CD14-positive monocyte (primary cell): Measurements from ENCODE around the gene TBC1D16. TPM values are rescaled to one million over a fixed set of nuclear protein-coding genes. Genes with fewer than 3 reads are reported as not detected.
A peak's percentile ranks its signal among the peaks of the same experiment; 100 is the strongest.

Experiments used
- DNase-seq, 3 donors: peaks; one replicate each; pipeline ENCODE4 v3.0.0-alpha.2; 2011 to 2022
- H2AFZ ChIP-seq: 2 replicates; pipeline ENCODE4 v1.6.0; 2012; ENCODE audit warnings: mild to moderate bottlenecking, low read depth, low read length, inconsistent platforms; ENCODE audit not compliant: insufficient read depth, poor library complexity, severe bottlenecking
- H3K27ac ChIP-seq, 2 donors: 1 replicate in 1 of 2; 2 replicates in 1 of 2; pipeline ENCODE4 v1.5.1; 2012 to 2013; ENCODE audit warnings: low read length in 2 of 2, control low read depth in 1 of 2, inconsistent platforms in 1 of 2, low read depth in 1 of 2, mild to moderate bottlenecking in 1 of 2
- H3K27me3 ChIP-seq, 2 donors: one replicate each; pipeline versions ENCODE4 v1.6.0 to v1.6.1; 2011 to 2013; ENCODE audit warnings: low read length in 2 of 2; ENCODE audit not compliant: control insufficient read depth in 2 of 2, insufficient read depth in 2 of 2
- H3K36me3 ChIP-seq, 2 donors: replicated peaks in 1 of 2; 1 replicate in 1 of 2; 2 replicates in 1 of 2; pipeline versions ENCODE4 v1.5.1 to v1.6.1; 2012 to 2013; ENCODE audit warnings: low read length in 2 of 2, control low read depth in 1 of 2, inconsistent platforms in 1 of 2, mild to moderate bottlenecking in 1 of 2; ENCODE audit not compliant: insufficient read depth in 2 of 2, control insufficient read depth in 1 of 2
- H3K4me1 ChIP-seq, 2 donors: 1 replicate in 1 of 2; 2 replicates in 1 of 2; pipeline versions ENCODE4 v1.5.1 to v1.6.1; 2012 to 2013; ENCODE audit warnings: low read length in 2 of 2, control low read depth in 1 of 2, inconsistent platforms in 1 of 2, mild to moderate bottlenecking in 1 of 2, moderate library complexity in 1 of 2; ENCODE audit not compliant: insufficient read depth in 2 of 2, control insufficient read depth in 1 of 2
- H3K4me2 ChIP-seq: replicated peaks from 2 replicates; pipeline ENCODE3; 2012; ENCODE audit warnings: low read length, moderate library complexity, mild to moderate bottlenecking; ENCODE audit not compliant: poor library complexity, severe bottlenecking; ENCODE audit errors: extremely low read depth
- H3K4me3 ChIP-seq, 3 experiments: fragments of 200-600 bp in 1 of 3; sonication (generic) in 1 of 3; replicated peaks in 1 of 3; 1 replicate in 2 of 3; 2 replicates in 1 of 3; pipeline ENCODE4 v1.5.1; 2011 to 2013; ENCODE audit warnings: low read length in 3 of 3, mild to moderate bottlenecking in 3 of 3, control low read depth in 2 of 3, low read depth in 2 of 3, inconsistent platforms in 1 of 3, moderate library complexity in 1 of 3
- H3K79me2 ChIP-seq: 2 replicates; pipeline ENCODE4 v1.6.0; 2012; ENCODE audit warnings: mild to moderate bottlenecking, control low read depth, inconsistent platforms, low read length, moderate library complexity; ENCODE audit not compliant: insufficient read depth
- H3K9ac ChIP-seq: 2 replicates; pipeline ENCODE4 v1.6.0; 2017; ENCODE audit warnings: low read length, mild to moderate bottlenecking; ENCODE audit not compliant: insufficient read depth, poor library complexity, severe bottlenecking
- H3K9me3 ChIP-seq, 2 donors: replicated peaks in 1 of 2; 1 replicate in 1 of 2; 2 replicates in 1 of 2; pipeline versions ENCODE4 v1.5.1 to v1.6.1; 2012 to 2013; ENCODE audit warnings: low read length in 2 of 2, control low read depth in 1 of 2; ENCODE audit not compliant: control insufficient read depth in 1 of 2, insufficient read depth in 1 of 2
- H4K20me1 ChIP-seq: 2 replicates; pipeline ENCODE4 v1.6.0; 2012; ENCODE audit warnings: mild to moderate bottlenecking, low read length, control low read depth, moderate library complexity; ENCODE audit not compliant: insufficient read depth
- H3K27ac Mint-ChIP-seq, 7 donors: one replicate each; pipeline ENCODE4 v1.8.0; 2020; ENCODE audit warnings: mild to moderate bottlenecking in 7 of 7, mixed read lengths in 7 of 7, moderate library complexity in 6 of 7, inconsistent platforms in 2 of 7
- H3K27me3 Mint-ChIP-seq, 3 donors: one replicate each; pipeline ENCODE4 v1.8.0; 2021 to 2022; ENCODE audit warnings: low read depth in 3 of 3, mild to moderate bottlenecking in 3 of 3, mixed read lengths in 3 of 3, moderate library complexity in 3 of 3, inconsistent platforms in 1 of 3
- H3K36me3 Mint-ChIP-seq, 2 donors: one replicate each; pipeline ENCODE4 v1.8.0; 2020; ENCODE audit warnings: mixed read lengths in 2 of 2, inconsistent platforms in 1 of 2, mild to moderate bottlenecking in 1 of 2
- H3K4me1 Mint-ChIP-seq: one replicate; pipeline ENCODE4 v1.8.0; 2020; ENCODE audit warnings: mild to moderate bottlenecking, mixed read lengths
- H3K4me3 Mint-ChIP-seq, 2 donors: one replicate each; pipeline ENCODE4 v1.8.0; 2020; ENCODE audit warnings: mild to moderate bottlenecking in 2 of 2, mixed read lengths in 2 of 2, moderate library complexity in 1 of 2
- H3K9me3 Mint-ChIP-seq, 7 donors: one replicate each; pipeline ENCODE4 v1.8.0; 2020 to 2022; ENCODE audit warnings: mixed read lengths in 7 of 7, mild to moderate bottlenecking in 6 of 7, moderate library complexity in 6 of 7, inconsistent platforms in 2 of 7
- WGBS: methylation state at CpG from one replicate; pipeline ENCODE4 v1.1.5; 2013; ENCODE audit warnings: missing lambda C conversion rate; ENCODE audit not compliant: insufficient coverage; 5-methylcytosine and 5-hydroxymethylcytosine counted together
- intact Hi-C, 2 donors: fragments of 100-400 bp; cut with micrococcal nuclease; formaldehyde crosslinking; loops; one replicate each; pipeline versions ENCODE4 v1.15.0 to v1.15.1; 2023
- polyA plus RNA-seq, 3 donors: library from polyadenylated mRNA; depleted of rRNA in 1 of 3; unstranded in 2 of 3; stranded (reverse) in 1 of 3; fragments of 300-500 nt in 2 of 3; fragments of >200 nt in 1 of 3; fragmentation: Illumina TruSeq in 2 of 3; gene quantifications; 1 replicate in 2 of 3; 2 replicates in 1 of 3; pipeline ENCODE4 v1.2.3, GENCODE V29; 2012 to 2021
- TF ChIP-seq, protein P1 (sequence below): fragments of 200-600 bp; IDR thresholded peaks from one replicate; pipeline ENCODE4 v1.8.0; 2022; ENCODE audit warnings: antibody characterized with exemption, mild to moderate bottlenecking

TBC1D16 gene
- polyA plus RNA-seq, 3 donors = 0.11 to 0.53 (median 0.27) TPM

DNA sequence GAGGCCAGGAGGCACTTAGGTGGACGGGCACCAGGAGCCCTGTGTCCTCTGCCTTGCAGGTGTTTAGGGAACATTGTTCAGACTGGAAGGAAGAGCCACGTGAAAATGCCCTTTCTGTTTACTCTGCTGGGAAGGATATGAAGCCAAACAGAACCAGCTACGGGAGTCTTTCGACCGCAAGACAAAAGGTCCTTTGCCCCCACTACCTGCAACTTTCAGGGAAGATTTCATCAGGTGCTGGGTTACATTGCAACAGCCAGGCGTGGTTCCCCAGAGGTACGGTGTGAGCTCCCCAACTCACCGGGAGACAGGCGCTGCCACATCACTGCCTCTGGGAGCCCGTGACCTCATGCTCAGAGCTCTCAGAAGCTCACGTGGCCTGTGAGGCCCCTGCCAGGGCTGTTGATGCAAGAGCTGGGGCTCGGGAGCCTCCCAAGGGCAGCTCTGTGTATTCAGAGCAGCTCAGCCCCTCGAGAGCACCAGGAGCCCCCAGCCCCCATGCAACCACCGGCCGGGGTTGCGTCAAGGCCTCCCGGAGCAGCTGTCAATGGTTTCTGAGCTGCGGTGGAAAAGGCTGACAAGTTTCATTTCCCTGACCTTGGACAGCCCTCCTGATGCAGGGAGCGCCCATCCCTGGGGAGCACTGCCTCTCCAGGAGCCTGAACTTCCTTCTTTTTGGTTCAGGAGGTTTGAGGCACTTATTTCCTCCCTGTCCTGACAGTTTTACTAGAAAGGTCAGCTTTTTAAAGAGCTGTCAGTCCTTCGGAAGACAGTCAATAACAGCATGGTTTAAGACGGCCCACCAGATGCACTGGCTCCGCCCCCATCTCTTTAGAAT, 42.1 kb downstream of the TBC1D16 start:
- peak overlapping the region; percentile 47 for H3K9ac ChIP-seq
- H2AFZ ChIP-seq = peak overlapping the region; percentile 73
- peak overlapping the region; percentile 72 to 83 for H3K27ac ChIP-seq
- no peaks in the 10 kb centered on the region for H3K79me2 ChIP-seq
- H3K9me3 ChIP-seq = no peaks in the 10 kb centered on the region
- H3K4me3 Mint-ChIP-seq = peak overlapping the region; percentile 59 to 83
- H3K27ac Mint-ChIP-seq = peak overlapping the region; percentile 83 to 96 (median 93)
- DNase-seq = peak; percentile 85 to 95 (median 90)
- intact Hi-C loops = loop anchor here in 1 of 2 donors (5.0 kb wide), 1 partner anchor 201 kb away; no protein-coding TSS in a partner anchor
- H3K36me3 Mint-ChIP-seq = peaks cover 0 to 4% of the 10 kb centered on the region in 2 donors
- peaks cover 54 to 66% of the 10 kb centered on the region in 2 donors for H3K4me1 ChIP-seq
- peaks cover 52% of the 10 kb centered on the region for H3K4me1 Mint-ChIP-seq
- peaks cover 0 to 7% of the 10 kb centered on the region in 2 donors for H3K27me3 ChIP-seq
- H3K4me2 ChIP-seq = peak overlapping the region; percentile 69
- peaks cover 0 to 2% (median 0%) of the 10 kb centered on the region in 7 donors for H3K9me3 Mint-ChIP-seq
- TF ChIP-seq, protein P1, sequence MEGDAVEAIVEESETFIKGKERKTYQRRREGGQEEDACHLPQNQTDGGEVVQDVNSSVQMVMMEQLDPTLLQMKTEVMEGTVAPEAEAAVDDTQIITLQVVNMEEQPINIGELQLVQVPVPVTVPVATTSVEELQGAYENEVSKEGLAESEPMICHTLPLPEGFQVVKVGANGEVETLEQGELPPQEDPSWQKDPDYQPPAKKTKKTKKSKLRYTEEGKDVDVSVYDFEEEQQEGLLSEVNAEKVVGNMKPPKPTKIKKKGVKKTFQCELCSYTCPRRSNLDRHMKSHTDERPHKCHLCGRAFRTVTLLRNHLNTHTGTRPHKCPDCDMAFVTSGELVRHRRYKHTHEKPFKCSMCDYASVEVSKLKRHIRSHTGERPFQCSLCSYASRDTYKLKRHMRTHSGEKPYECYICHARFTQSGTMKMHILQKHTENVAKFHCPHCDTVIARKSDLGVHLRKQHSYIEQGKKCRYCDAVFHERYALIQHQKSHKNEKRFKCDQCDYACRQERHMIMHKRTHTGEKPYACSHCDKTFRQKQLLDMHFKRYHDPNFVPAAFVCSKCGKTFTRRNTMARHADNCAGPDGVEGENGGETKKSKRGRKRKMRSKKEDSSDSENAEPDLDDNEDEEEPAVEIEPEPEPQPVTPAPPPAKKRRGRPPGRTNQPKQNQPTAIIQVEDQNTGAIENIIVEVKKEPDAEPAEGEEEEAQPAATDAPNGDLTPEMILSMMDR = no peak
- WGBS = 11% methylated on average over 20 of the region's 22 CpGs
- H3K4me3 ChIP-seq = peak overlapping the region in 2 of 3 experiments; percentile 16 to 67
- no peaks in the 10 kb centered on the region for H3K36me3 ChIP-seq
- H4K20me1 ChIP-seq = no peaks in the 10 kb centered on the region
- peaks cover 13 to 24% (median 19%) of the 10 kb centered on the region in 3 donors for H3K27me3 Mint-ChIP-seq

DNA sequence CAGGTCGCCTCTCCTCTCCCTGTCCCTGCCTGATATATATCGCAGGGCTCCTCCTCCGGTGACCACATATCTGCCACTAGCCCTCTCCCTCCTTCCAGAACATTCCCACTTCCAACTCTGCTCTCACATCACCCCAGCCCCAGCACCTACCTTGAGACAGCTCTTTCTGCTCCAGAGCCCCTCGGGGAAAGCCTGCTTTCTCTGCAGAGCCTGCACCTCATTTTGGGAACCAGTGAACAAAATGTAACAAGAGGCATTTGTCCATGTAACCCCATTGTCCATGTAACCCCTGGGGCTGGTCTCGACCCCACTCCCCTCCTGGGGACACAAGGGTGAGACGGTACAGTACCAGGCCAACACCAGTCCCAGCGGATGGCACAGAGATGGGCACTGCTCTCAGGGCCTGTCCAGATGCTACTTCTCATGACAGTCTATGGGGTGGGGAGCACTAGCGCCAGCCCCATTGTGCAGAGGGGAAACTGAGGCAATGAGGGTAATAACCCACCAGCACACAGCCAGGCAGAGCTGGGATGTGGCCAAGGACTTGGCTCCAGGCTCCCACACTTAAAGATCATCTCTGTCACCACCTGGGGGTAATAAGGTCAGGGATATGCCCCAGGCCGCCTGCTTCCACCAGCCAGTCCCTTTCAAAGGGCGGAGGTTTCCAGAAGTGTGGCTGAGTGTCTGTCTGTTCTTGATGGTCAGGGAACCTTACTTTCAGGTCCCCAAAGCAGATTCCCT, 42.9 kb downstream of the TBC1D16 start:
- Histone ChIP-seq H3K4me1 (peaks cover 46 to 59% of the 10 kb centered on the region in 2 donors), H3K79me2 (no peaks in the 10 kb centered on the region), H3K27me3 (peaks cover 0 to 7% of the 10 kb centered on the region in 2 donors), H4K20me1 (no peaks in the 10 kb centered on the region), H3K4me3 (peak overlapping the region in 1 of 3 experiments; percentile 67), H3K9ac (no peak overlapping the region), H3K4me2 (peak overlapping the region; percentile 79), H3K9me3 (no peaks in the 10 kb centered on the region), H3K36me3 (no peaks in the 10 kb centered on the region), H2AFZ (peak overlapping the region; percentile 89), H3K27ac (peak overlapping the region; percentile 72 to 83)
- TF ChIP-seq, protein P1 = no peak
- peaks cover 0 to 2% (median 0%) of the 10 kb centered on the region in 7 donors for H3K9me3 Mint-ChIP-seq
- no peak for DNase-seq
- H3K4me1 Mint-ChIP-seq = peaks cover 47% of the 10 kb centered on the region
- peaks cover 0 to 4% of the 10 kb centered on the region in 2 donors for H3K36me3 Mint-ChIP-seq
- 95% methylated on average over 8 of the region's 10 CpGs for WGBS
- peak overlapping the region; percentile 79 to 96 (median 93) for H3K27ac Mint-ChIP-seq
- H3K4me3 Mint-ChIP-seq = peak overlapping the region; percentile 59 to 83
- H3K27me3 Mint-ChIP-seq = peaks cover 14 to 25% (median 19%) of the 10 kb centered on the region in 3 donors
- intact Hi-C loops = loop anchor here in 1 of 2 donors (5.0 kb wide), 1 partner anchor 201 kb away; no protein-coding TSS in a partner anchor
